GM12864 (cell line): Measurements from ENCODE around the gene TJP3.

Experiments
- DNase-seq: peaks from one replicate; pipeline ENCODE4 v3.0.0-alpha.2; 2011; ENCODE audit warnings: low read depth
- H3K4me3 ChIP-seq: 2 replicates; pipeline ENCODE4 v1.5.1; 2011; ENCODE audit warnings: mild to moderate bottlenecking, low read depth, low read length, control low read depth
- TF ChIP-seq, protein P1 (sequence below): IDR thresholded peaks from 2 replicates; pipeline ENCODE4 v1.5.1; 2011; ENCODE audit warnings: low read depth, mild to moderate bottlenecking, moderate library complexity, low read length, control low read depth, inconsistent platforms; ENCODE audit errors: missing control alignments

The TJP3 gene

GRCh38 chr19:3712663-3713611 is 4.8 kb downstream of the TJP3 start:
- no peak overlapping the region for H3K4me3 ChIP-seq
- TF ChIP-seq, protein P1, sequence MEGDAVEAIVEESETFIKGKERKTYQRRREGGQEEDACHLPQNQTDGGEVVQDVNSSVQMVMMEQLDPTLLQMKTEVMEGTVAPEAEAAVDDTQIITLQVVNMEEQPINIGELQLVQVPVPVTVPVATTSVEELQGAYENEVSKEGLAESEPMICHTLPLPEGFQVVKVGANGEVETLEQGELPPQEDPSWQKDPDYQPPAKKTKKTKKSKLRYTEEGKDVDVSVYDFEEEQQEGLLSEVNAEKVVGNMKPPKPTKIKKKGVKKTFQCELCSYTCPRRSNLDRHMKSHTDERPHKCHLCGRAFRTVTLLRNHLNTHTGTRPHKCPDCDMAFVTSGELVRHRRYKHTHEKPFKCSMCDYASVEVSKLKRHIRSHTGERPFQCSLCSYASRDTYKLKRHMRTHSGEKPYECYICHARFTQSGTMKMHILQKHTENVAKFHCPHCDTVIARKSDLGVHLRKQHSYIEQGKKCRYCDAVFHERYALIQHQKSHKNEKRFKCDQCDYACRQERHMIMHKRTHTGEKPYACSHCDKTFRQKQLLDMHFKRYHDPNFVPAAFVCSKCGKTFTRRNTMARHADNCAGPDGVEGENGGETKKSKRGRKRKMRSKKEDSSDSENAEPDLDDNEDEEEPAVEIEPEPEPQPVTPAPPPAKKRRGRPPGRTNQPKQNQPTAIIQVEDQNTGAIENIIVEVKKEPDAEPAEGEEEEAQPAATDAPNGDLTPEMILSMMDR = no peak
- no peak for DNase-seq

DNA sequence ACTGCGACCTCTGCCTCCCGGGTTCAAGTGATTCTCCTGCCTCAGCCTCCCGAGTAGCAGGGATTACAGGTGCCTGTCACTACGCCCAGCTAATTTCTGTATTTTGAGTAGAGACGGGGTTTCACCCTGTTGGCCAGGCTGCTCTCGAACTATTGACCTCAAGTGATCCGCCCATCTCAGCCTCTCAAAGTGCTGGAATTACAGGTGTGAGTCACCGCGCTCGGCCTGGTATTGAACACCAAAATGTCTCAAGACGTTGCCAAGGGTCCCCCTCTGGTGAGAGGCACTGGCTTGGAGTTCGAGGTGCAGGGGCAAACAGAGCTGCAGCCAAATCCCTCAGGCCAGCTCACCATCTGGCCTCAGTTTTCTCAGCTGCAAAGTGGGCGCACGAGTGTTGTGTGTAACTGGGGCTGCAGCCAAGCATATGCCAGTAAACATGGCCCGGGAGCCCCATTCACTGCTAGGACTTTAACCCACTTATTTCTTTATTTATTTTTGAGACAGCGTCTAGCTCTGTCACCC is 8.0 kb downstream of the TJP3 start:
- TF ChIP-seq, protein P1 = no peak
- H3K4me3 ChIP-seq = no peak overlapping the region
- no peak for DNase-seq

DNA sequence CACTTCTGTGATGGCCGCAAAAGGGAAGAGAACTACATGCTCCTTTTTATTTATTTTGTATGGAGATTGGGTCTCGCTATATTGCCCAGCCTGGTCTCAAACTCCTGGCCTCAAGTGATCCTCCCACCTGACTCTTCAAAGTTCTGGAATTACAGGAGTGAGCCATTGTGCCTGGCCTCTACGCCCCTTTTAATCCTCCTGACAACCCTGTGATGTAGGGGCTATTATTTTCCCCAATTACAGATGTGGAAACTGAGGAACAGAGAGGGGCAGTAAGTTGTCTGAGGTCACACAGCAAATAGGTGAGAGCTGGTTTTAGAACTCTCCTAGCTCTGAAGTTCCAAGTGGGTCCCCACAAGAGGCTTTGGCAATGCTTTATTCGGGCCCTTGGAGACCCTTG is 11.7 kb downstream of the TJP3 start:
- no peak for DNase-seq
- no peak overlapping the region for H3K4me3 ChIP-seq
- TF ChIP-seq, protein P1 = no peak

GRCh38 chr19:3720349-3720917 is 12.2 kb downstream of the TJP3 start:
- no peak overlapping the region for H3K4me3 ChIP-seq
- DNase-seq = no peak
- TF ChIP-seq, protein P1 = no peak

DNA sequence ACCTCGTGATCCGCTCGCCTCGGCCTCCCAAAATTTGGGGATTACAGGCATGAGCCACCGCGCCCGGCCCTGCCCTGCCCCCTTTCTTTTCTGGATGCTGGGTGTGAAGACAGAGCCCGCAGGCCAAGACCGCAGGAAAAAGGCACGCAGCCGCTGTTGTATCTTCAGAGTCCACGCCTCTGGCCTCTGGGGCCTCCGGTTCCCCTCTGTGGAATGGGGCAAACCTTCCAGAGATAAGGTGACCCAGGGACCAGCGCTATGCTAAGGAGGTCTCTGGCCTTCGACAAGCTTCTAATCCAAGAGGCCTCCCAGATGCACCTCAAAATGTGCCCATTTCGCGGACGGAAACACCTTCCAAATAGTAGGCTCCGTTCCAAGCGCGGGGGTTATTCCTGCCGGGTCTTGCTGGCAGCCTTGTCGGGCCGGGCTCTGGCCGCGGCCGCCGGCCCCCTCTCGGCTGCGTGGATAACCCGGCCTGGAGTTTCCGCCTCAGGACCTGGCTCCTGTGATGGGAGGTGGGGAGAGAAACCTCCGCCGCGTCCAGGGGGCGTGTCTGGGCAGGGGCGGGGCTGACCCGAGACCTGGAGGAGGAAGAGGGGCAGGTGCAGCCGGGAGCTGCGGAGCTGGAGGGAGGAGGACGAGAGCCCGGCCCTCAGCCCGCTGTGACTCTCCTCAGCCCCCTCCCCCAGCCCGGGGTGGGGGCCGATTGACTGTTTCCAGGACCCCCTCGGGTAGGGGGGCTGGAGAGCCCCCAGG is 13.1 kb downstream of the TJP3 start:
- H3K4me3 ChIP-seq = no peak overlapping the region
- DNase-seq = no peak
- TF ChIP-seq, protein P1 = no peak

DNA sequence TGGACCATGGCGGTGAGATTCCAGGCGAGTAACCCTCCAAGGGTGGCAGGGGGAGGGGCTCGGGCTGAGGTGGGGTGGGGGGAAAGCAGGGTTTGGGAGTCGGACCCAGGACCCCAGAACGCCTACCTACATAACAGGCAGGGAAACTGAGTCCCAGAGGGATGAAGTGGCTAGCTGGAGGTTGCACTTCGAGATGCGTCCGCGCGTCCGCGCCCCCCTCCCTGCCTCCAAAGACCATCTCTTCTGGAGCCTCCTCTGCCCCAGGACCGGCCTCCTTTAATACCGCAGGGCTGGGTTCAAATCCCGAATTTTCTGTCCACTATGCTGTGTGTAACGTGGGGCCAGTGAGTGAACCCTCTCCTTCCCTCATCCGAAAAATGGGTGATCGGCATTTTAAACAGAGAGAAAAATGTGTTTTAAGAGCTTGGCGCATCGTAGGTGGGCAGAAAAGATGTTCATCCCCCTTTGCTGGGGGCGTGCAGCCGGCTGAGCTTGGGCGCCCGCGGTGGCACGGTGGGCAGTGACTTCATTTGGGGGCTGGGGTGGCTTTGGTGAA is 13.8 kb downstream of the TJP3 start:
- TF ChIP-seq, protein P1 = no peak
- H3K4me3 ChIP-seq = no peak overlapping the region
- DNase-seq = no peak
